ENCODE results near the gene ATP13A2. TPM values are rescaled to one million over a fixed set of nuclear protein-coding genes. Genes with fewer than 3 reads are reported as not detected.

Gene ATP13A2
- polyA plus RNA-seq, 1 of the 3 experiments (the other 2 are of a cell fraction): 29.3 TPM

DNA sequence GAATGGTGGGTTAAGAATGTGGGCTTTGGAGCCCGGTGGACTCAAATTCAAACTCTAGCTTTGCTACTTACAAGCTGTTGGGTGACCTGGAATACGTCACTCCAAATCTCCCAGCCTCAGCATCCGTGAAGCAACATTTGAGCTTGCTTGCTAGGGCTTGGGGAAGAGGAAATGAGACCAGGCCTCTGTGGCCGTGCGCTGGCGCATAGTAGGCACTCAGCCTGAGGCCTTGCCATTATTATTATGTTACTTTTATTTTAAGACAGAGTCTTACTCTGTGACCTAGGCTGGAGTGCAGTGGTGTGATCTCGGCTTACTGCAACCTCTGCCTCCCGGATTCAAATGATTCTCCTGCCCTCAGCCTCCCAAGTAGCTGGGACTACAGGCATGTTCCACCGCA lies 19.1 kb downstream of the ATP13A2 start (continued):
- TF ChIP-seq ZBTB33 (IDR thresholded peaks at IDR 0.05; ENCODE audit: borderline replicate concordance, low read depth) (no peak), YY1 (IDR thresholded peaks at IDR 0.05; ENCODE audit: low read depth) (no peak), USF2 (IDR thresholded peaks at IDR 0.05; ENCODE audit: borderline replicate concordance, low read depth, low read length) (no peak), FOXJ3 (CRISPR knock-in tag; IDR thresholded peaks at IDR 0.05) (no peak)

GRCh38 chr1:16992102-16992501 lies 19.6 kb downstream of the ATP13A2 start:
- Histone ChIP-seq H3K9me3 (no peaks in the 10 kb centered on the region), H3K27ac (ENCODE audit: low read depth in 2 of 2, low read length in 1 of 2) (no peak overlapping the region), H2AFZ (ENCODE audit: low read depth) (no peak overlapping the region), H3K36me3 (replicated peaks in 1 of 2; ENCODE audit: control insufficient read depth in 1 of 2, insufficient read depth in 2 of 2, low read length in 1 of 2) (peaks cover 3 to 8% of the 10 kb centered on the region in 2 experiments), H3K27me3 (ENCODE audit: insufficient read depth) (no peaks in the 10 kb centered on the region), H3F3A (replicated peaks; ENCODE audit: insufficient read depth) (no peaks in the 10 kb centered on the region), H4K20me1 (ENCODE audit: insufficient read depth) (no peaks in the 10 kb centered on the region), H3K4me2 (no peak overlapping the region), H3K79me2 (ENCODE audit: insufficient read depth) (no peaks in the 10 kb centered on the region), H3K4me1 (ENCODE audit: control insufficient read depth in 1 of 2, insufficient read depth in 2 of 2, low read depth in 1 of 2, low read length in 1 of 2) (no peaks in the 10 kb centered on the region), H3K9me2 (no peaks in the 10 kb centered on the region), H3K9ac (no peak overlapping the region), H3K4me3 (ENCODE audit: low read depth in 2 of 2, low read length in 1 of 2) (no peak overlapping the region)
- TF ChIP-seq, protein P1, sequence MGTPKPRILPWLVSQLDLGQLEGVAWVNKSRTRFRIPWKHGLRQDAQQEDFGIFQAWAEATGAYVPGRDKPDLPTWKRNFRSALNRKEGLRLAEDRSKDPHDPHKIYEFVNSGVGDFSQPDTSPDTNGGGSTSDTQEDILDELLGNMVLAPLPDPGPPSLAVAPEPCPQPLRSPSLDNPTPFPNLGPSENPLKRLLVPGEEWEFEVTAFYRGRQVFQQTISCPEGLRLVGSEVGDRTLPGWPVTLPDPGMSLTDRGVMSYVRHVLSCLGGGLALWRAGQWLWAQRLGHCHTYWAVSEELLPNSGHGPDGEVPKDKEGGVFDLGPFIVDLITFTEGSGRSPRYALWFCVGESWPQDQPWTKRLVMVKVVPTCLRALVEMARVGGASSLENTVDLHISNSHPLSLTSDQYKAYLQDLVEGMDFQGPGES (IDR thresholded peaks at IDR 0.05; ENCODE audit: low read depth, low read length): no peak
- TF ChIP-seq NFIC (IDR thresholded peaks at IDR 0.05; ENCODE audit: borderline replicate concordance): no peak
- no peak for TF ChIP-seq POLR2AphosphoS5 (IDR thresholded peaks at IDR 0.05; ENCODE audit: low read depth, low read length)
- TF ChIP-seq FOXJ3 (CRISPR knock-in tag; IDR thresholded peaks at IDR 0.05): no peak
- TF ChIP-seq EZH2phosphoT487 (IDR thresholded peaks at IDR 0.05; ENCODE audit: borderline replicate concordance, low read depth): no peak
- no peak for TF ChIP-seq TAF1 (IDR thresholded peaks at IDR 0.05; ENCODE audit: borderline replicate concordance, low read depth, low read length)
- no peak for TF ChIP-seq GABPA (IDR thresholded peaks at IDR 0.05; ENCODE audit: low read depth)
- no peak for TF ChIP-seq FOSL2 (IDR thresholded peaks at IDR 0.05; ENCODE audit: borderline replicate concordance, low read depth)
- WGBS (ENCODE audit: low lambda C conversion rate): no CpG with 5 or more reads among the region's 12 CpGs
- no peak for DNase-seq
- CTCF ChIA-PET: interaction anchor here (0.6 to 1.2 kb wide), 5 partner anchors 17 to 56 kb away, joined by 3 read pairs; no protein-coding TSS in a partner anchor
- POLR2A ChIA-PET: interaction anchor here (1.2 kb wide), 1 partner anchor 10 kb away, joined by 3 read pairs; no protein-coding TSS in a partner anchor
